ENCODE measurements around the gene INTS1.

- TF ChIP-seq CTCF (IDR thresholded peaks at IDR 0.05; ENCODE audit: insufficient read depth, low read depth, low read length) (no peak), EZH2 (IDR thresholded peaks at IDR 0.05; ENCODE audit: insufficient read depth, low read length) (no peak)
These were observed 2.5 kb downstream of the INTS1 start for GRCh38 chr7:1501487-1502270.
